ENCODE measurements around the gene ADGRB2. TPM values are rescaled to one million over a fixed set of nuclear protein-coding genes. Genes with fewer than 3 reads are reported as not detected.

ADGRB2 gene
- total RNA-seq, 6 donors from 2014 or later: 0.34 to 1.9 (median 1.1) TPM

DNA sequence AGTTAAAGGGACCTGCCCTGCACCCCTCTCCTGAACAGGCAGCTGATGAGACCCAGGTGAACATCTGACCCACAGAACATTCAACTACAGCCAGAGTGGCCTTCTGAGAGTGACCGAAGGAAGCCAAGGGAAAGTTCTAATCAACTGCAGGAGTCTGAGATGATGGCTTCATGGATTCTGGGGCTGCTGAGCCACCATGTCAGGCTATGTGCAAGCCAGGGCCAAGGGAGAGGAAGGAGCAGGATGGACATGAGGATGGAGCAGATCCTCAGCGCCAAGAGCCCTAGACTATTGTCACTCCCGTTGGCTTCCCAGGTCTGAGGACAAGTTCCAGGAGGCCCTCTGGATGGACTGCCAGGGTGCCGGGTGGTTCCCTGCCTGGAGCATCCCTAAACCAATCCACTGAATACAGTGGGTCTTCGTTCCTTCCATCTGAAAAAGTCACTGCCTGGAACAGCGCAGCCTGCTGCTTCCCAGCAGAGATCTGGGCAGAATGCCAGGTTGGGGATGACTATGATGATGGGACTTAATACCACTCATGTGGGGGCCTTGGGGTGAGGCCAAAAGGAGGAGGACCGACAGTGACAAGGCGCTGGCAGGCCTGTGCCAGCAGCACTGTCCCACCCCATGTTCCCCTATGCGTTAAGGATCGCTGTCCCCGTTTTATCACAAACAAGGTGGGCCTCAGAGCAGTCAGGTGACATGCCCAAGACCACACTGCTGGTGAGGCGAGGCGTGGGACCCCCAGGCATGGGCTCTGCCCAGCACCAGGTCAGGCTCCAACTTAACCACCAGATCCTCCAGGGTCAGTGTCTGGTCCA lies 31.9 kb upstream of the ADGRB2 start:
- no peak overlapping the region for H3K4me3 ChIP-seq
- H3K27ac ChIP-seq: no peak overlapping the region
- TF ChIP-seq EP300 (IDR thresholded peaks at IDR 0.05) (no peak), POLR2AphosphoS5 (IDR thresholded peaks at IDR 0.05) (no peak), POLR2A (IDR thresholded peaks at IDR 0.05) (no peak)
- TF ChIP-seq, protein P1, sequence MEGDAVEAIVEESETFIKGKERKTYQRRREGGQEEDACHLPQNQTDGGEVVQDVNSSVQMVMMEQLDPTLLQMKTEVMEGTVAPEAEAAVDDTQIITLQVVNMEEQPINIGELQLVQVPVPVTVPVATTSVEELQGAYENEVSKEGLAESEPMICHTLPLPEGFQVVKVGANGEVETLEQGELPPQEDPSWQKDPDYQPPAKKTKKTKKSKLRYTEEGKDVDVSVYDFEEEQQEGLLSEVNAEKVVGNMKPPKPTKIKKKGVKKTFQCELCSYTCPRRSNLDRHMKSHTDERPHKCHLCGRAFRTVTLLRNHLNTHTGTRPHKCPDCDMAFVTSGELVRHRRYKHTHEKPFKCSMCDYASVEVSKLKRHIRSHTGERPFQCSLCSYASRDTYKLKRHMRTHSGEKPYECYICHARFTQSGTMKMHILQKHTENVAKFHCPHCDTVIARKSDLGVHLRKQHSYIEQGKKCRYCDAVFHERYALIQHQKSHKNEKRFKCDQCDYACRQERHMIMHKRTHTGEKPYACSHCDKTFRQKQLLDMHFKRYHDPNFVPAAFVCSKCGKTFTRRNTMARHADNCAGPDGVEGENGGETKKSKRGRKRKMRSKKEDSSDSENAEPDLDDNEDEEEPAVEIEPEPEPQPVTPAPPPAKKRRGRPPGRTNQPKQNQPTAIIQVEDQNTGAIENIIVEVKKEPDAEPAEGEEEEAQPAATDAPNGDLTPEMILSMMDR (IDR thresholded peaks at IDR 0.05): no peak
- peak in 1 of 2 donors; percentile 4 for DNase-seq
- ATAC-seq (ENCODE audit: low FRiP score in 2 of 2): no peak
- no peaks in the 10 kb centered on the region for H3K36me3 ChIP-seq
- H3K27me3 ChIP-seq: no peaks in the 10 kb centered on the region
- H3K9me3 ChIP-seq: no peaks in the 10 kb centered on the region
- WGBS, 2 donors: 79 to 88% methylated on average over 10 to 12 of the region's 13 CpGs
- peaks cover 0 to 5% (median 0%) of the 10 kb centered on the region in 4 donors for H3K4me1 ChIP-seq

DNA sequence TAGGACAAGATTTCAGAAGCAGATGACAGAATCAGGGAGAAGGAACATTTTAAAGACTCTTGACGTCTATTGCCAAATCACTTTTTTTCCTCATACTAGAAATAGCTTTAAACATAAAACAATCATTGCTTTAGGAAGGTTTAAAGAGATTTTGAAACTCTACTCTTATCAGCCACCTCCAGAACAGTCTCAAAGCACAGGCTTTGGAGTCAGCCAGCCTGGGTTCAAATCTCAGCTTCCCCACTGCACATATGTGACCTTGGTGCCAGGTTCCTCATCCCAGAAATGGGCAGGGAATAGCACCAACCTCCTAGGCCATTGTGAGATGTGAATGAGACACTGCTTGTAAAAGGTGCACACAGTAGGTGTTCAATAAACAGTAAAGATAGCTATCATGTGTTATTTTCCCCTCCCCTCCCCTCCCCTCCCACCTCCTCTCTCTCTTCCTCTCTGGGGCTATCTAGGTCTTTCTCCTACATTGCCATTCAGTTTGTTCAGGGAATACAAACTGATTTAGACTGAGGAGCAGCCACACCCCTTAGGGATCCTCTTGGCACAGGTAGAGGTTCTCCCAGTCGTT lies 31.0 kb upstream of the ADGRB2 start:
- Histone ChIP-seq H3K4me3 (no peak overlapping the region), H3K9me3 (no peaks in the 10 kb centered on the region), H3K4me1 (peaks cover 0 to 5% (median 0%) of the 10 kb centered on the region in 4 donors), H3K27ac (no peak overlapping the region), H3K27me3 (no peaks in the 10 kb centered on the region), H3K36me3 (no peaks in the 10 kb centered on the region)
- TF ChIP-seq POLR2AphosphoS5 (IDR thresholded peaks at IDR 0.05) (no peak), EP300 (IDR thresholded peaks at IDR 0.05) (no peak), POLR2A (IDR thresholded peaks at IDR 0.05) (no peak)
- TF ChIP-seq, protein P1 (IDR thresholded peaks at IDR 0.05): no peak
- 58 to 64% methylated on average over 2 of the region's 2 CpGs for WGBS, 2 donors
- DNase-seq: no peak
- no peak for ATAC-seq (ENCODE audit: low FRiP score in 2 of 2)

DNA sequence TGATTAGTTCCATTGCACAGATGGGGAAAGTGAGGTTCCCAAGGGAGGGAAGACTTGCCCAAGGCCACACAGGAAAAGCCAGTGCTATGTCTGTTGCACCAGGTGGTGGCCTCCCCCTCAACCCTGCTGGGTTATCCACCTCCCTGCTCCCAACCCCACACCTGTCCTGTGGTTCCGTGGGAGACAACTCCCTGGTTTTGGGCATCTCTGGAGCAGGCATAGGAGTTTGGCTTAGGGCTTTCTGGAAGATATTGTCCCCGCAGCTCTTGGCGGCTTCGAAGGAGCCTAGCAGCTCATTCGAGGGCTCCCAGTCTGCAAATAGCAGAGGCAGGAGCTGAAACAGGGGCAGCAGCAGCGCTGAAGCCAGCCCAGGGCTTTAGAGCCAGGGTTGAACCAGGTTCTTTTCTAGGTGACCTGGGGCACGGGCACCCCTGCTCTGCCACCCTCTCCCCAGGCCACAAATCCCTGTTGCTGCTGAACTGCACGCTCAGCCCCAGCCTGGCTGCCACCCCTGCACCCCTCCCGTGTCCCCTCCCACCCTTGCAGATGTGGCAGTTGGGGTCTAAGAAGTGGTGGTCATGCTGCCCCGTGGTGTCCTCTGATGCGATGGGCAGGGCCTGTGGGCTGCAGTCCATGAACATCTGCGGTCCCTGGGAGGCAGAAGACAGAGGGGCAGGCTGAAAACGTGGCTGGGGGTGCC lies 29.6 kb upstream of the ADGRB2 start:
- H3K4me1 ChIP-seq: peaks cover 4 to 8% (median 7%) of the 10 kb centered on the region in 4 donors
- no peaks in the 10 kb centered on the region for H3K27me3 ChIP-seq
- no peaks in the 10 kb centered on the region for H3K9me3 ChIP-seq
- ATAC-seq (ENCODE audit: low FRiP score in 2 of 2): no peak
- DNase-seq: peak; percentile 18 to 50
- H3K4me3 ChIP-seq: no peak overlapping the region
- 72 to 78% methylated on average over 4 to 13 of the region's 13 CpGs for WGBS, 2 donors
- H3K36me3 ChIP-seq: no peaks in the 10 kb centered on the region
- TF ChIP-seq POLR2A (IDR thresholded peaks at IDR 0.05) (no peak), POLR2AphosphoS5 (IDR thresholded peaks at IDR 0.05) (no peak), EP300 (IDR thresholded peaks at IDR 0.05) (no peak)
- TF ChIP-seq, protein P1 (IDR thresholded peaks at IDR 0.05): no peak
- H3K27ac ChIP-seq: no peak overlapping the region

DNA sequence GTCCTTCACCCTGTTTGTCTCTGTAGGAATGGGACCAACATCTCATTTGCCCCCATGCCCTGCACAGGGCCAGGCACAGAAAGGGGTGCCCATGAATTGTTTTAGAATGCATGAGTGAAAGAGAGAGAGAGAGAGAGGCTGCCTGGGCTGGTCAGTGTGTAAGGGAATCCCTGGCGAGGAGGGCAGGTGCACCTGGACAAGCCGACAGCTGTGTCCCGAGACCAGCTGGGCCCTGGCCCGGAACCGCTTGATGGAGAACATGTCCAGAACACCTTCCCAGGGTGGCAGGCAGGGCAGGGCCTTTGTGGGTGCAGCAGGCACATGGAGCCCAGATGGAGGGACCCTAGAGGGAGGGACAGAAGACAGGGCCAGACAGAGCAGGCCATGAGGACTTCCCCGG lies 28.9 kb upstream of the ADGRB2 start:
- WGBS, 2 donors: 91% methylated on average over 6 of the region's 6 CpGs

More for the DNA sequence above, 28.9 kb upstream of the ADGRB2 start:
- no peak for ATAC-seq (ENCODE audit: low FRiP score in 2 of 2)
- TF ChIP-seq, protein P1 (IDR thresholded peaks at IDR 0.05): no peak
- no peak for TF ChIP-seq POLR2AphosphoS5 (IDR thresholded peaks at IDR 0.05)
- TF ChIP-seq EP300 (IDR thresholded peaks at IDR 0.05): no peak
- no peak for TF ChIP-seq POLR2A (IDR thresholded peaks at IDR 0.05)
- no peak overlapping the region for H3K4me3 ChIP-seq
- H3K27me3 ChIP-seq: no peaks in the 10 kb centered on the region
- H3K27ac ChIP-seq: no peak overlapping the region
- H3K4me1 ChIP-seq: peaks cover 5 to 10% (median 7%) of the 10 kb centered on the region in 4 donors
- H3K9me3 ChIP-seq: no peaks in the 10 kb centered on the region
- no peaks in the 10 kb centered on the region for H3K36me3 ChIP-seq
- DNase-seq: peak; percentile 17 to 56

All from upper lobe of left lung (tissue), 6 donors.